Ishikawa (cell line): ENCODE results near the gene AKAP8L.
A peak's percentile ranks its signal among the peaks of the same experiment; 100 is the strongest.

Experiments used
- CEBPB ChIP-seq: IDR thresholded peaks from 2 replicates; pipeline ENCODE4 v1.6.1; 2012
- CREB1 ChIP-seq: IDR thresholded peaks from 2 replicates; pipeline ENCODE4 v1.6.1; 2012; ENCODE audit warnings: low read depth
- EGR1 ChIP-seq: IDR thresholded peaks from 2 replicates; pipeline ENCODE4 v1.6.1; 2012
- EP300 ChIP-seq: IDR thresholded peaks from 2 replicates; pipeline ENCODE4 v1.6.1; 2012; ENCODE audit warnings: borderline replicate concordance
- FOXM1 ChIP-seq: IDR thresholded peaks from 2 replicates; pipeline ENCODE4 v1.6.1; 2012; ENCODE audit warnings: low read depth, borderline replicate concordance
- MAX ChIP-seq: IDR thresholded peaks from 2 replicates; pipeline ENCODE4 v1.6.1; 2012
- NFIC ChIP-seq: IDR thresholded peaks from 2 replicates; pipeline ENCODE4 v1.6.1; 2012
- RAD21 ChIP-seq: IDR thresholded peaks from 2 replicates; pipeline ENCODE4 v1.6.1; 2012; ENCODE audit warnings: low read depth
- REST ChIP-seq: IDR thresholded peaks from 2 replicates; pipeline ENCODE4 v1.6.1; 2012; ENCODE audit warnings: low read depth, mild to moderate bottlenecking
- TAF1 ChIP-seq: IDR thresholded peaks from 2 replicates; pipeline ENCODE4 v1.6.1; 2012; ENCODE audit warnings: low read depth, mild to moderate bottlenecking
- TCF12 ChIP-seq: IDR thresholded peaks from 2 replicates; pipeline ENCODE4 v1.6.1; 2012; ENCODE audit warnings: low read depth
- TEAD4 ChIP-seq: IDR thresholded peaks from 2 replicates; pipeline ENCODE4 v1.6.1; 2012
- USF1 ChIP-seq: IDR thresholded peaks from 2 replicates; pipeline ENCODE4 v1.6.1; 2012
- YY1 ChIP-seq: IDR thresholded peaks from 2 replicates; pipeline ENCODE4 v1.6.1; 2012; ENCODE audit warnings: low read depth
- ZBTB7A ChIP-seq: IDR thresholded peaks from 2 replicates; pipeline ENCODE4 v1.6.1; 2012; ENCODE audit warnings: low read depth

AKAP8L gene

GRCh38 chr19:15464394-15465385 lies 45.9 kb upstream of the AKAP8L start, which contains the start of gene RASAL3:
Gene RASAL3, minus strand, starts transcription at chr19:15464544. Its CDS starts 186 bp downstream, at chr19:15464358.
- peak; percentile 24; the same call in 1 of the 2 replicates for TF ChIP-seq USF1
- no peak for TF ChIP-seq EP300
- TF ChIP-seq FOXM1, result no peak
- TF ChIP-seq ZBTB7A, result no peak

- no peak for TF ChIP-seq YY1
- no peak for TF ChIP-seq ZBTB7A
- no peak for TF ChIP-seq RAD21
- TF ChIP-seq EGR1, result no peak
- no peak for TF ChIP-seq MAX
- no peak for TF ChIP-seq USF1
- no peak for TF ChIP-seq CEBPB
- no peak for TF ChIP-seq FOXM1
Observed at GRCh38 chr19:15463861-15464371, 45.1 kb upstream of the AKAP8L start.

DNA sequence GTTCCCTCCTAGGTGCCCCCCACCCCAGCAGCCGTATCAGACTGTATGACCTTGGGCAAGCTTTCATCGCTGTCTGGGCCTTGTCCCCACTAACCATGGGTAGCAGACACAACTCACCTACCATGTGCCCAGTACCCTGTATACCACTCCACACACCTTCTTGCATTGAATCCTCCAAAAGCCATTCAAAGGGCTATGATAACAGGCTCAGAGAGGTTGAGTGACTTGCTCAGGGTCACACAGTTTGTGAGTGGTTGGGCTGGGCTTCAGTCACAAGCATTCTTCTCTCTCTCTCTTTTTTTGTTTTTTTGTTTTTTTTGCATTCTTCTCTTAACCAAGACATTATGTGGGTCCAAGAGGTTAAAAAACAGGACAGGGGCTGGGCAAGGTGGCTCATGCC lies 42.9 kb upstream of the AKAP8L start:
- no peak for TF ChIP-seq TAF1
- no peak for TF ChIP-seq ZBTB7A
- no peak for TF ChIP-seq RAD21
- no peak for TF ChIP-seq FOXM1
- TF ChIP-seq EP300, result no peak
- TF ChIP-seq YY1, result no peak
- TF ChIP-seq USF1, result no peak
- no peak for TF ChIP-seq TCF12
- TF ChIP-seq TEAD4, result no peak
- no peak for TF ChIP-seq NFIC
- TF ChIP-seq REST, result no peak
- TF ChIP-seq MAX, result no peak
- no peak for TF ChIP-seq CREB1
- no peak for TF ChIP-seq EGR1
- no peak for TF ChIP-seq CEBPB

DNA sequence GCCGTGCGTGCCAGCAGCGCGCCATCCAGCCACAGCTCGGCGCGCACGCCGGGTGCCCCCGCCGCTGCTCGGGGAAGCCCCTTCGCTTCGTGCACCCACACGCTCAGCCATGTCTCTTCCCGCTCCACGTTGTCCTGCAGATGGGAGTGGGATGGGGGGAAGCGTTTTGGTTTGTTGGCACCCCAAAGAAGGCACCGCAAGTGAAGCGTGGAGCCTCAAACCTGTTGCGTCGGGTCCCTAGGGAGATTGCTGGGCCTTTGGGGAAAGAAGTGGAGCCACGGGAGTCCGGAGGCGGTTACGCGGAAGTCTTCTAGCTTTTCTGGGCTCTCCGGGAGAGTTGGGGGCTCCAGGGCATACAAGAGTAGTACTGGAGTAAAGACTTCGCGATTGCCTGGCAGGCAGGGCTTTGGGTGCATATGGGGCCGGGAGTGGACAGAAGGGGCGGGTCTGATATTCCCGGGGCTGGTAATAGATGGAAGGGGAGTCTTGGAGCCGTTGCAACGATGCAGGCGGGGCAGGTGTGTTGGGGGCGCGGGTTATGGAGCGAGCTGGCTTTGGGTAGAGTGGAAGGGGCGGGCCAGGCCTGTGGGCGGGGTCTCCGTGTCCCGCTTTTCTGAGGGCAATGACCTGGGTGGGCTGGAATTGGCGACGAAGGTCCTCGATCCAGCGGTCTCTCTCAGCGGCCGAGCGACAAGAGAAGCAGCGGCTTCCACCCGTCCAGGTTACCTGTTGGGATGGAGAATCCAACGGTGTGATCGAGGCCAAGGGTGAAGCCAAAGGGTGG lies 39.1 kb upstream of the AKAP8L start:
- TF ChIP-seq TEAD4, result no peak
- TF ChIP-seq ZBTB7A, result no peak
- no peak for TF ChIP-seq TAF1
- no peak for TF ChIP-seq TCF12

GRCh38 chr19:15456871-15457700 lies 38.3 kb upstream of the AKAP8L start:
- TF ChIP-seq TEAD4 (no peak), MAX (no peak; the same call in 1 of the 2 replicates), TCF12 (no peak), CREB1 (no peak), RAD21 (no peak), USF1 (no peak), CEBPB (no peak), NFIC (no peak), FOXM1 (no peak), EGR1 (no peak), REST (no peak), EP300 (no peak), YY1 (no peak), ZBTB7A (no peak), TAF1 (no peak)
